IMR-90 (cell line): Measurements from ENCODE around the gene TMCC3. TPM values are rescaled to one million over a fixed set of nuclear protein-coding genes. Genes with fewer than 3 reads are reported as not detected.

ENCODE experiments used
- ATAC-seq: fragments of 200-7000 bp; cut with Tn5 transposase; 2 replicates; pipeline ENCODE4 v1.9.1; 2020; ENCODE audit warnings: low read depth, mild to moderate bottlenecking, moderate library complexity
- BruUV-seq: library from RNA; stranded (reverse); fragments of 400-500 nt; replicated peaks from 2 replicates; lab custom pipeline; 2021; lab: Mats Ljungman, UMichigan
- CTCF ChIA-PET: fragments of 300-600 bp; formaldehyde crosslinking; extraction: SDS; loops from one replicate; lab custom pipeline; 2021; ENCODE audit warnings: antibody characterized with exemption; lab: Yijun Ruan, JAX
- POLR2A ChIA-PET: fragments of 300-600 bp; sonication (Branson Sonifier 250); formaldehyde crosslinking; loops from one replicate; lab custom pipeline; 2022; ENCODE audit warnings: antibody characterized with exemption; ENCODE audit not compliant: unreplicated experiment; lab: Charles Lee
- DNase-seq: peaks from one replicate; pipeline ENCODE4 v3.0.0; 2013
- H2AFZ ChIP-seq: replicated peaks from 2 replicates; pipeline ENCODE3; 2013; ENCODE audit warnings: low read length, mild to moderate bottlenecking; ENCODE audit not compliant: poor library complexity
- H2AK5ac ChIP-seq: 2 replicates; pipeline ENCODE4 v1.6.1; 2013; ENCODE audit warnings: low read depth, low read length, inconsistent platforms
- H2AK9ac ChIP-seq: replicated peaks from 2 replicates; pipeline ENCODE3; 2013; ENCODE audit warnings: mild to moderate bottlenecking, low read depth, low read length, moderate library complexity; ENCODE audit not compliant: poor library complexity
- H2BK120ac ChIP-seq: 2 replicates; pipeline ENCODE4 v1.6.1; 2013; ENCODE audit warnings: low read depth, low read length, inconsistent platforms
- H2BK15ac ChIP-seq: 3 replicates; pipeline ENCODE4 v1.6.1; 2013; ENCODE audit warnings: low read depth, low read length, inconsistent platforms
- H2BK20ac ChIP-seq: 2 replicates; pipeline ENCODE4 v1.6.1; 2013; ENCODE audit warnings: low read depth, mild to moderate bottlenecking, inconsistent platforms, low read length, moderate library complexity
- H2BK5ac ChIP-seq: 2 replicates; pipeline ENCODE4 v1.6.1; 2013; ENCODE audit warnings: mild to moderate bottlenecking, low read depth, low read length, inconsistent platforms; ENCODE audit not compliant: poor library complexity, severe bottlenecking
- H3K14ac ChIP-seq: replicated peaks from 2 replicates; pipeline ENCODE4 v1.6.1; 2013; ENCODE audit warnings: low read depth, low read length, inconsistent platforms
- H3K18ac ChIP-seq: 2 replicates; pipeline ENCODE4 v1.6.1; 2013; ENCODE audit warnings: low read depth, low read length, control low read depth
- H3K23ac ChIP-seq: 2 replicates; pipeline ENCODE4 v1.6.1; 2013; ENCODE audit warnings: low read depth, low read length, inconsistent platforms
- H3K27ac ChIP-seq: 2 replicates; pipeline ENCODE4 v1.5.1; 2013; ENCODE audit warnings: mild to moderate bottlenecking, control low read depth, low read length; ENCODE audit not compliant: insufficient read depth
- H3K27me3 ChIP-seq: 2 replicates; pipeline ENCODE4 v1.6.1; 2013; ENCODE audit warnings: low read length; ENCODE audit not compliant: control insufficient read depth, insufficient read depth
- H3K36me3 ChIP-seq: 2 replicates; pipeline ENCODE4 v1.6.1; 2013; ENCODE audit warnings: low read length, mixed read lengths; ENCODE audit not compliant: control insufficient read depth, insufficient read depth
- H3K4ac ChIP-seq: 2 replicates; pipeline ENCODE4 v1.6.1; 2013; ENCODE audit warnings: low read depth, low read length, inconsistent platforms
- H3K4me1 ChIP-seq: 2 replicates; pipeline ENCODE4 v1.6.1; 2013; ENCODE audit warnings: low read length, mixed read lengths; ENCODE audit not compliant: control insufficient read depth, insufficient read depth
- H3K4me2 ChIP-seq: 2 replicates; pipeline ENCODE4 v1.6.1; 2013; ENCODE audit warnings: low read depth, mild to moderate bottlenecking, control low read depth, low read length, moderate library complexity
- H3K4me3 ChIP-seq: 2 replicates; pipeline ENCODE4 v1.5.1; 2013; ENCODE audit warnings: low read depth, mild to moderate bottlenecking, control low read depth, low read length, moderate library complexity; ENCODE audit not compliant: insufficient read depth
- H3K56ac ChIP-seq: 2 replicates; pipeline ENCODE4 v1.6.1; 2013; ENCODE audit warnings: low read length, inconsistent platforms; ENCODE audit not compliant: insufficient read depth; ENCODE audit errors: extremely low read depth
- H3K79me1 ChIP-seq, 2 experiments: 2 replicates each; pipeline ENCODE4 v1.6.1; 2013; ENCODE audit warnings: low read length in 2 of 2, inconsistent platforms in 1 of 2, low read depth in 1 of 2
- H3K9ac ChIP-seq: 2 replicates; pipeline ENCODE4 v1.6.1; 2013; ENCODE audit warnings: low read depth, low read length, control low read depth
- H3K9me1 ChIP-seq: 2 replicates; pipeline ENCODE4 v1.6.1; 2013; ENCODE audit warnings: low read length, inconsistent platforms; ENCODE audit not compliant: insufficient read depth
- H3K9me3 ChIP-seq: 2 replicates; pipeline ENCODE4 v1.6.1; 2013; ENCODE audit warnings: low read length; ENCODE audit not compliant: control insufficient read depth, insufficient read depth
- H4K20me1 ChIP-seq: 2 replicates; pipeline ENCODE4 v1.6.1; 2013; ENCODE audit warnings: low read length, inconsistent platforms; ENCODE audit not compliant: insufficient read depth
- H4K5ac ChIP-seq: 2 replicates; pipeline ENCODE4 v1.6.1; 2013; ENCODE audit warnings: mild to moderate bottlenecking, low read depth, low read length, control low read depth
- H4K8ac ChIP-seq, 2 experiments: 2 replicates each; pipeline ENCODE4 v1.6.1; 2013; ENCODE audit warnings: low read depth in 2 of 2, low read length in 2 of 2, control low read depth in 1 of 2, inconsistent platforms in 1 of 2
- H4K91ac ChIP-seq: 2 replicates; pipeline ENCODE4 v1.6.1; 2013; ENCODE audit warnings: low read depth, low read length, inconsistent platforms; ENCODE audit not compliant: insufficient read depth
- CEBPB ChIP-seq: IDR thresholded peaks from 2 replicates; pipeline ENCODE4 v1.6.1; 2012; ENCODE audit warnings: low read depth, low read length, improper control_type of control experiment
- CHD1 ChIP-seq: IDR thresholded peaks from 2 replicates; pipeline ENCODE4 v1.6.1; 2012; ENCODE audit warnings: low read depth, low read length, improper control_type of control experiment
- FOS ChIP-seq: fragments of 150-350 bp; IDR thresholded peaks from 2 replicates; pipeline ENCODE4 v1.6.1; 2016; ENCODE audit warnings: low read depth, low read length
- MAFK ChIP-seq: IDR thresholded peaks from 2 replicates; pipeline ENCODE4 v1.6.1; 2012; ENCODE audit warnings: low read depth, low read length, improper control_type of control experiment
- MXI1 ChIP-seq: IDR thresholded peaks from 2 replicates; pipeline ENCODE4 v1.6.1; 2012; ENCODE audit warnings: low read depth, mild to moderate bottlenecking, low read length, moderate library complexity, borderline replicate concordance
- NFE2L2 ChIP-seq: fragments of 150-350 bp; IDR thresholded peaks from 2 replicates; pipeline ENCODE4 v1.6.1; 2016; ENCODE audit warnings: low read depth, mild to moderate bottlenecking, low read length
- RAD21 ChIP-seq: IDR thresholded peaks from 2 replicates; pipeline ENCODE4 v1.6.1; 2012; ENCODE audit warnings: low read length, improper control_type of control experiment
- WGBS, 2 experiments: methylation state at CpG; one replicate each; pipeline versions ENCODE4 v1.1.5 to v1.1.7; 2013; ENCODE audit warnings: missing lambda C conversion rate in 2 of 2; ENCODE audit not compliant: insufficient read length in 1 of 2; ENCODE audit errors: extremely low coverage in 2 of 2; 5-methylcytosine and 5-hydroxymethylcytosine counted together
- dilution Hi-C: fragments of 300-500 bp; cut with HindIII; formaldehyde crosslinking; loops from one replicate; pipeline ENCODE4 v1.14.3; 2018; ENCODE audit warnings: low sequenced_read_pairs; ENCODE audit not compliant: unreplicated experiment
- in situ Hi-C: fragments of 300-500 bp; cut with MboI; formaldehyde crosslinking; loops from 3 replicates; pipeline ENCODE4 v1.14.3; 2019; ENCODE audit warnings: low sequenced_read_pairs, inconsistent platforms, mixed read lengths
- intact Hi-C: fragments of 100-400 bp; cut with micrococcal nuclease; formaldehyde crosslinking; loops from 2 replicates; pipeline ENCODE4 v1.10.0; 2022
- polyA plus RNA-seq, 3 experiments: library from polyadenylated mRNA; depleted of rRNA; stranded (reverse); fragments of >200 nt; gene quantifications; 2 replicates each; pipeline ENCODE4 v1.2.3, GENCODE V29; 2012; ENCODE audit warnings: low replicate concordance in 1 of 3
- total RNA-seq: library from RNA; depleted of rRNA; stranded (reverse); fragments of >200 nt; gene quantifications from 2 replicates; pipeline ENCODE4 v1.2.3, GENCODE V29; 2012
- TF ChIP-seq, protein P1 (sequence below): fragments of 150-350 bp; IDR thresholded peaks from 2 replicates; pipeline ENCODE4 v1.6.1; 2017; ENCODE audit warnings: mild to moderate bottlenecking, antibody characterized with exemption, low read length, low read depth
- TF ChIP-seq, protein P2 (sequence below): conservative IDR thresholded peaks from 2 replicates; pipeline ENCODE4 v1.5.1; 2012; ENCODE audit warnings: mild to moderate bottlenecking, low read depth, low read length, improper control_type of control experiment

The TMCC3 gene
- total and polyA plus RNA-seq, 2 of the 4 experiments (the other 2 are of a cell fraction) = 0.14 to 0.36 TPM

DNA sequence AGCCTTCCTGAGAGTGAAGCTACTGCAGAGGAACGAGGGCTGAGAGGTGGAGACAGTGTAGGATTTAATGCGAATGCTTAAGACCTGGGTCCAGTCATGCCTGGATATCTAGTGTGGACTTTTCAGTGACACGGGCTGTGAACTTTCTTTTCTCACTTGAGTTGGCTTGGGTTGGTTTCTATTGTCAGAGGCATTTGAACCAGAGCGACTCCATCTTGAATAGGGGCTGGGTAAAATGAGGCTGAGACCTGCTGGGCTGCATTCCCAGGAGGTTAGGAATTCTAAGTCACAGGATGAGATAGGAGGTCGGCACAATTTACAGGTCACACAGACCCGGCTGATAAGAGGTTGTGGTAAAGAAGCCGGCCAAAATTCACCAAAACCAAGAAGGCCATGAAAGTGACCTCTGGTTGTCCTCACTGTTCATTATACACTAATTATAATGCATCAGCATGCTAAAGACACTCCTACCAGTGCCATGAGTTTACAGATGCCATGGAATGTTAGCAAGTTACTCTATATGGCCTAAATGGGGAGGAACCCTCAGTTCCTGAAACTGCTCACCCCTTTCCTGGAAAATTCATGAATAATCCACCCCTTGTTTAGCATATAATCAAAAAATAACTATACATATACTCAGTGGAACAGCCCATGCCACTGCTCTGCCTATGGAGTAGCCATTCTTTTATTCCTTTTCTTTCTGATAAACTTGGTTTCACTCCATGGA, 34.2 kb upstream of the TMCC3 start:
- no peak overlapping the region for H4K91ac ChIP-seq
- no peak overlapping the region for H2AFZ ChIP-seq
- H3K4me1 ChIP-seq = no peaks in the 10 kb centered on the region
- BruUV-seq = no TSS peak
- H3K4me2 ChIP-seq = no peak overlapping the region
- no peak overlapping the region for H4K5ac ChIP-seq
- H3K4ac ChIP-seq = no peak overlapping the region
- ATAC-seq (no peak), DNase-seq (no peak)
- TF ChIP-seq, protein P1, sequence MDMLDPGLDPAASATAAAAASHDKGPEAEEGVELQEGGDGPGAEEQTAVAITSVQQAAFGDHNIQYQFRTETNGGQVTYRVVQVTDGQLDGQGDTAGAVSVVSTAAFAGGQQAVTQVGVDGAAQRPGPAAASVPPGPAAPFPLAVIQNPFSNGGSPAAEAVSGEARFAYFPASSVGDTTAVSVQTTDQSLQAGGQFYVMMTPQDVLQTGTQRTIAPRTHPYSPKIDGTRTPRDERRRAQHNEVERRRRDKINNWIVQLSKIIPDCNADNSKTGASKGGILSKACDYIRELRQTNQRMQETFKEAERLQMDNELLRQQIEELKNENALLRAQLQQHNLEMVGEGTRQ = no peak
- TF ChIP-seq CEBPB (no peak), MXI1 (no peak), FOS (no peak), NFE2L2 (no peak), RAD21 (no peak), CHD1 (no peak), MAFK (no peak)
- TF ChIP-seq, protein P2, sequence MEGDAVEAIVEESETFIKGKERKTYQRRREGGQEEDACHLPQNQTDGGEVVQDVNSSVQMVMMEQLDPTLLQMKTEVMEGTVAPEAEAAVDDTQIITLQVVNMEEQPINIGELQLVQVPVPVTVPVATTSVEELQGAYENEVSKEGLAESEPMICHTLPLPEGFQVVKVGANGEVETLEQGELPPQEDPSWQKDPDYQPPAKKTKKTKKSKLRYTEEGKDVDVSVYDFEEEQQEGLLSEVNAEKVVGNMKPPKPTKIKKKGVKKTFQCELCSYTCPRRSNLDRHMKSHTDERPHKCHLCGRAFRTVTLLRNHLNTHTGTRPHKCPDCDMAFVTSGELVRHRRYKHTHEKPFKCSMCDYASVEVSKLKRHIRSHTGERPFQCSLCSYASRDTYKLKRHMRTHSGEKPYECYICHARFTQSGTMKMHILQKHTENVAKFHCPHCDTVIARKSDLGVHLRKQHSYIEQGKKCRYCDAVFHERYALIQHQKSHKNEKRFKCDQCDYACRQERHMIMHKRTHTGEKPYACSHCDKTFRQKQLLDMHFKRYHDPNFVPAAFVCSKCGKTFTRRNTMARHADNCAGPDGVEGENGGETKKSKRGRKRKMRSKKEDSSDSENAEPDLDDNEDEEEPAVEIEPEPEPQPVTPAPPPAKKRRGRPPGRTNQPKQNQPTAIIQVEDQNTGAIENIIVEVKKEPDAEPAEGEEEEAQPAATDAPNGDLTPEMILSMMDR = no peak
- dilution Hi-C loops (no loop called here), in situ Hi-C loops (no loop called here), intact Hi-C loops (no loop called here)
- H3K36me3 ChIP-seq = no peaks in the 10 kb centered on the region
- peaks cover 4% of the 10 kb centered on the region for H3K27me3 ChIP-seq
- no peaks in the 10 kb centered on the region for H3K9me1 ChIP-seq
- no peak overlapping the region for H2BK5ac ChIP-seq
- no peak overlapping the region for H3K18ac ChIP-seq
- H3K14ac ChIP-seq = no peak overlapping the region
- no peaks in the 10 kb centered on the region for H3K9me3 ChIP-seq
- no peak overlapping the region for H2BK15ac ChIP-seq
- no peak overlapping the region for H2BK120ac ChIP-seq
- H3K56ac ChIP-seq = no peak overlapping the region
- H2AK5ac ChIP-seq = no peak overlapping the region
- ChIA-PET POLR2A (no interaction called here), CTCF (no interaction called here)
- H3K4me3 ChIP-seq = no peak overlapping the region
- no peak overlapping the region for H3K9ac ChIP-seq
- H4K20me1 ChIP-seq = no peaks in the 10 kb centered on the region
- no peaks in the 10 kb centered on the region for H3K79me1 ChIP-seq
- H3K23ac ChIP-seq = no peak overlapping the region
- H3K27ac ChIP-seq = no peak overlapping the region
- H4K8ac ChIP-seq = no peak overlapping the region
- WGBS, 2 experiments = 75% methylated on average over 2 of the region's 7 CpGs; no CpG with 5 or more reads in 1 of the 2 experiments
- H2AK9ac ChIP-seq = no peak overlapping the region
- no peak overlapping the region for H2BK20ac ChIP-seq
